ENCODE data around the gene GYG2. TPM values are rescaled to one million over a fixed set of nuclear protein-coding genes. Genes with fewer than 3 reads are reported as not detected.

Gene GYG2
- total RNA-seq, 1 donor from 2014 or later: 44.4 TPM

- Histone ChIP-seq H3K9ac (no peak overlapping the region), H3K27me3 (no peaks in the 10 kb centered on the region), H3K36me3 (peaks cover 3% of the 10 kb centered on the region), H3K27ac (no peak overlapping the region), H3K4me2 (no peak overlapping the region), H3K4me1 (no peaks in the 10 kb centered on the region), H3K79me2 (ENCODE audit: low read depth) (no peaks in the 10 kb centered on the region), H2AFZ (replicated peaks) (no peak overlapping the region), H3K9me3 (ENCODE audit: low read depth) (no peaks in the 10 kb centered on the region), H3F3A (ENCODE audit: low read depth) (no peaks in the 10 kb centered on the region), H3K4me3 (no peak overlapping the region), H4K20me1 (ENCODE audit: low read depth) (no peaks in the 10 kb centered on the region)
- Mint-ChIP-seq H3K4me3 (no peak overlapping the region), H3K27ac (no peak overlapping the region), H3K36me3 (peaks cover 57% of the 10 kb centered on the region), H3K27me3 (ENCODE audit: insufficient read depth, low read depth) (peaks cover 4% of the 10 kb centered on the region), H3K4me1 (no peaks in the 10 kb centered on the region), H3K9me3 (peaks cover 17% of the 10 kb centered on the region)
- DNase-seq (ENCODE audit: low spot score): no peak
- TF ChIP-seq CTCF (IDR thresholded peaks at IDR 0.05) (no peak), EZH2phosphoT487 (IDR thresholded peaks at IDR 0.05) (no peak), EZH2 (IDR thresholded peaks at IDR 0.05) (no peak)
Observed at GRCh38 chrX:2872671-2873277, 44.0 kb downstream of the GYG2 start.

GRCh38 chrX:2874222-2875135, 45.7 kb downstream of the GYG2 start:
- H3K36me3 ChIP-seq: peaks cover 3% of the 10 kb centered on the region
- H3F3A ChIP-seq (ENCODE audit: low read depth): no peaks in the 10 kb centered on the region
- no peaks in the 10 kb centered on the region for H3K9me3 ChIP-seq (ENCODE audit: low read depth)
- no peaks in the 10 kb centered on the region for H3K4me1 ChIP-seq
- H2AFZ ChIP-seq (replicated peaks): no peak overlapping the region
- H4K20me1 ChIP-seq (ENCODE audit: low read depth): no peaks in the 10 kb centered on the region
- H3K27ac ChIP-seq: no peak overlapping the region
- H3K4me3 ChIP-seq: no peak overlapping the region
- TF ChIP-seq EZH2 (IDR thresholded peaks at IDR 0.05) (no peak), CTCF (IDR thresholded peaks at IDR 0.05) (no peak), EZH2phosphoT487 (IDR thresholded peaks at IDR 0.05) (no peak)
- Mint-ChIP-seq H3K9me3 (peaks cover 15% of the 10 kb centered on the region), H3K4me1 (no peaks in the 10 kb centered on the region), H3K4me3 (no peak overlapping the region), H3K27me3 (ENCODE audit: insufficient read depth, low read depth) (peaks cover 3% of the 10 kb centered on the region), H3K27ac (no peak overlapping the region), H3K36me3 (peaks cover 47% of the 10 kb centered on the region)
- no peak overlapping the region for H3K4me2 ChIP-seq
- H3K9ac ChIP-seq: no peak overlapping the region
- DNase-seq (ENCODE audit: low spot score): no peak
- H3K79me2 ChIP-seq (ENCODE audit: low read depth): no peaks in the 10 kb centered on the region
- H3K27me3 ChIP-seq: no peaks in the 10 kb centered on the region

GRCh38 chrX:2875136-2875481, 46.4 kb downstream of the GYG2 start:
- H3K27me3 Mint-ChIP-seq (ENCODE audit: insufficient read depth, low read depth): peaks cover 3% of the 10 kb centered on the region
- no peak for TF ChIP-seq CTCF (IDR thresholded peaks at IDR 0.05)
- no peak for TF ChIP-seq EZH2phosphoT487 (IDR thresholded peaks at IDR 0.05)
- no peak for TF ChIP-seq EZH2 (IDR thresholded peaks at IDR 0.05)

More at GRCh38 chrX:2875136-2875481, 46.4 kb downstream of the GYG2 start:
- no peak overlapping the region for H3K4me3 ChIP-seq
- peaks cover 47% of the 10 kb centered on the region for H3K36me3 Mint-ChIP-seq
- H3K4me1 ChIP-seq: no peaks in the 10 kb centered on the region
- H2AFZ ChIP-seq (replicated peaks): no peak overlapping the region
- no peak overlapping the region for H3K4me2 ChIP-seq
- DNase-seq (ENCODE audit: low spot score): no peak
- H3K36me3 ChIP-seq: peaks cover 3% of the 10 kb centered on the region
- no peak overlapping the region for H3K27ac Mint-ChIP-seq
- no peak overlapping the region for H3K4me3 Mint-ChIP-seq
- no peaks in the 10 kb centered on the region for H3F3A ChIP-seq (ENCODE audit: low read depth)
- no peaks in the 10 kb centered on the region for H4K20me1 ChIP-seq (ENCODE audit: low read depth)
- H3K4me1 Mint-ChIP-seq: no peaks in the 10 kb centered on the region
- no peaks in the 10 kb centered on the region for H3K9me3 ChIP-seq (ENCODE audit: low read depth)
- no peaks in the 10 kb centered on the region for H3K79me2 ChIP-seq (ENCODE audit: low read depth)
- H3K9me3 Mint-ChIP-seq: peaks cover 12% of the 10 kb centered on the region
- no peak overlapping the region for H3K9ac ChIP-seq
- H3K27me3 ChIP-seq: no peaks in the 10 kb centered on the region
- no peak overlapping the region for H3K27ac ChIP-seq

All from neural progenitor cell (in vitro differentiated cells).